SU-DHL-6 (cell line): ENCODE results near the gene AGTRAP.

Experiments used
- CTCF ChIP-seq: fragments of 200-600 bp; sonication (generic); IDR thresholded peaks from one replicate; pipeline ENCODE4 v1.5.1; 2017; ENCODE audit warnings: antibody characterized with exemption, mild to moderate bottlenecking, low read length, moderate library complexity; ENCODE audit not compliant: insufficient read depth, poor library complexity, severe bottlenecking
- EZH2phosphoT487 ChIP-seq: fragments of 200-600 bp; sonication (generic), shearing (Covaris generic); conservative IDR thresholded peaks from 2 replicates; pipeline ENCODE4 v1.6.1; 2018; ENCODE audit warnings: mild to moderate bottlenecking, antibody characterized with exemption, low read length, moderate library complexity, mixed read lengths

DNA sequence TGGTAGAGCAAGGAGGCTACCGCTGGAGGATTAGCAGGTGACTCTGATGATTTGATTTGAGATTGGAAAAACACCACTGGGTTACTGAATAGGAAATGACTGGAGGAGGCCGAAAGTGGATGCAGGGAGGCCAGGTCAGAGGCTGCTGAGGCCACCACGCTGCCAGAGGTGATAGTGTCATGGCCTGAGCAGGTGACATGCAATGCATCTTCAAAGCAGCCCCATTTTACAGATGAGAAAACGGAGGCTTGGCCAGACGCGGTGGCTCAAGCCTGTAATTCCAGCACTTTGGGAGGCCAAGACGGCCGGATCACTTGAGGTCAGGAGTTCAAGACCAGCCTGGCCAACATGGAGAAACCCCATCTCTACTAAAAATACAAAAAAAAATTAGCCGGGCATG lies 38.8 kb downstream of the AGTRAP start:
- no peak for TF ChIP-seq CTCF
- no peak for TF ChIP-seq EZH2phosphoT487
